Esophagus muscularis mucosa (tissue), 4 donors: ENCODE results near the gene ZNF248.

Experiments used
- CTCF ChIP-seq, 3 experiments: fragments of 200-600 bp in 2 of 3; fragments of 450-650 bp in 1 of 3; sonication (generic) in 2 of 3; IDR thresholded peaks; one replicate each; pipeline ENCODE4 v1.5.1; 2017 to 2019; ENCODE audit warnings: antibody characterized with exemption in 3 of 3, mild to moderate bottlenecking in 2 of 3, moderate library complexity in 1 of 3
- EP300 ChIP-seq: sonication (generic); formaldehyde crosslinking; IDR thresholded peaks from one replicate; pipeline ENCODE4 v1.6.1; 2017; ENCODE audit warnings: antibody characterized with exemption
- POLR2A ChIP-seq: fragments of 450-650 bp; IDR thresholded peaks from one replicate; pipeline ENCODE4 v1.6.1; 2017; ENCODE audit warnings: antibody characterized with exemption, moderate library complexity, mild to moderate bottlenecking, low read depth

DNA sequence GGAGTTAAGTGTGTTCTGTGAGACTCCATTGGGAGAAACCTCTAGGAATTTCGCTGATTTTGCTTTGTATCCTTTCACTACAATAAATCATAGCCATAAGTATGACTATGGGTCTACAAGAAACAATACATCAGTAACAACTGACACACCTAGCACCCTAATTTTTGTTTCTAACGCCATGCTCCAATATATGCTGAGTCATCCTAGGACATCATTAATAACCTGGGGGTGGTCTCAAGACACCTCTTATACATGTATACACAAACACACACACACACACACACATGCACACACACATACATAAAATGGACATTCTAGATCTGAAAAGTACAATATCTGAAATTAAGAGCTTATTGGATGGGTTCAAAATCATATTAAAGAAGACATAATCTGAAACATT lies 18.2 kb downstream of the ZNF248 start:
- TF ChIP-seq CTCF (IDR thresholded peaks at IDR 0.05) (no peak), EP300 (no peak), POLR2A (no peak)
